Liver (tissue), 3 donors: ENCODE data around the gene SYNDIG1.

Experiments used
- ATF3 ChIP-seq: IDR thresholded peaks from 2 replicates; pipeline ENCODE4 v1.6.1; 2016; ENCODE audit warnings: antibody characterized with exemption
- EGR1 ChIP-seq, 2 donors: IDR thresholded peaks; 2 replicates each; pipeline ENCODE4 v1.6.1; 2016 to 2018; ENCODE audit warnings: antibody characterized with exemption in 2 of 2, low read depth in 2 of 2
- GABPA ChIP-seq, 2 donors: IDR thresholded peaks in 1 of 2; conservative IDR thresholded peaks in 1 of 2; 2 replicates each; pipeline ENCODE4 v1.6.1; 2016; ENCODE audit warnings: antibody characterized with exemption in 2 of 2, mild to moderate bottlenecking in 1 of 2, moderate library complexity in 1 of 2
- HNF4A ChIP-seq, 2 donors: conservative IDR thresholded peaks; 2 replicates each; pipeline ENCODE4 v1.6.1; 2016; ENCODE audit warnings: antibody characterized with exemption in 2 of 2, mild to moderate bottlenecking in 2 of 2
- JUND ChIP-seq, 2 donors: IDR thresholded peaks; 2 replicates each; pipeline ENCODE4 v1.6.1; 2016; ENCODE audit warnings: antibody characterized with exemption in 2 of 2
- MAX ChIP-seq: IDR thresholded peaks from 2 replicates; pipeline ENCODE4 v1.6.1; 2016; ENCODE audit warnings: antibody characterized with exemption
- RAD21 ChIP-seq, 2 donors: IDR thresholded peaks; 2 replicates each; pipeline ENCODE4 v1.6.1; 2016; ENCODE audit warnings: antibody characterized with exemption in 2 of 2, mild to moderate bottlenecking in 2 of 2
- RXRA ChIP-seq, 2 donors: IDR thresholded peaks; 2 replicates each; pipeline ENCODE4 v1.6.1; 2017 to 2018; ENCODE audit warnings: antibody characterized with exemption in 2 of 2, mild to moderate bottlenecking in 1 of 2
- SP1 ChIP-seq: IDR thresholded peaks from 2 replicates; pipeline ENCODE4 v1.6.1; 2018; ENCODE audit warnings: antibody characterized with exemption, mild to moderate bottlenecking
- TAF1 ChIP-seq: conservative IDR thresholded peaks from 2 replicates; pipeline ENCODE4 v1.6.1; 2016; ENCODE audit warnings: antibody characterized with exemption, mild to moderate bottlenecking
- YY1 ChIP-seq: IDR thresholded peaks from 2 replicates; pipeline ENCODE4 v1.6.1; 2016; ENCODE audit warnings: antibody characterized with exemption, mild to moderate bottlenecking
- ZBTB33 ChIP-seq: IDR thresholded peaks from 2 replicates; pipeline ENCODE4 v1.6.1; 2016; ENCODE audit warnings: antibody characterized with exemption
- TF ChIP-seq, protein P1 (sequence below): fragments of 150-350 bp; IDR thresholded peaks from 2 replicates; pipeline ENCODE4 v1.5.1; 2017; ENCODE audit warnings: improper control_type of control experiment, low read depth, low read length; ENCODE audit not compliant: missing input control
- TF ChIP-seq, protein P2 (sequence below): IDR thresholded peaks from 2 replicates; pipeline ENCODE4 v1.6.1; 2016; ENCODE audit warnings: antibody characterized with exemption, mild to moderate bottlenecking
- donor health status: healthy.
- donor health status: healthy.

GRCh38 chr20:24694157-24694726 is 224.8 kb downstream of the SYNDIG1 start:
- TF ChIP-seq, protein P1, sequence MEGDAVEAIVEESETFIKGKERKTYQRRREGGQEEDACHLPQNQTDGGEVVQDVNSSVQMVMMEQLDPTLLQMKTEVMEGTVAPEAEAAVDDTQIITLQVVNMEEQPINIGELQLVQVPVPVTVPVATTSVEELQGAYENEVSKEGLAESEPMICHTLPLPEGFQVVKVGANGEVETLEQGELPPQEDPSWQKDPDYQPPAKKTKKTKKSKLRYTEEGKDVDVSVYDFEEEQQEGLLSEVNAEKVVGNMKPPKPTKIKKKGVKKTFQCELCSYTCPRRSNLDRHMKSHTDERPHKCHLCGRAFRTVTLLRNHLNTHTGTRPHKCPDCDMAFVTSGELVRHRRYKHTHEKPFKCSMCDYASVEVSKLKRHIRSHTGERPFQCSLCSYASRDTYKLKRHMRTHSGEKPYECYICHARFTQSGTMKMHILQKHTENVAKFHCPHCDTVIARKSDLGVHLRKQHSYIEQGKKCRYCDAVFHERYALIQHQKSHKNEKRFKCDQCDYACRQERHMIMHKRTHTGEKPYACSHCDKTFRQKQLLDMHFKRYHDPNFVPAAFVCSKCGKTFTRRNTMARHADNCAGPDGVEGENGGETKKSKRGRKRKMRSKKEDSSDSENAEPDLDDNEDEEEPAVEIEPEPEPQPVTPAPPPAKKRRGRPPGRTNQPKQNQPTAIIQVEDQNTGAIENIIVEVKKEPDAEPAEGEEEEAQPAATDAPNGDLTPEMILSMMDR = no peak
- TF ChIP-seq ATF3 (no peak), GABPA (IDR thresholded peaks at IDR 0.05 in 1 of 2, conservative IDR thresholded peaks at IDR 0.05 in 1 of 2) (no peak), EGR1 (IDR thresholded peaks at IDR 0.05; ENCODE audit: low read depth in 2 of 2) (no peak), ZBTB33 (no peak), SP1 (no peak), HNF4A (conservative IDR thresholded peaks at IDR 0.05) (no peak), MAX (no peak), TAF1 (no peak), RAD21 (IDR thresholded peaks at IDR 0.05) (no peak), JUND (IDR thresholded peaks at IDR 0.05) (no peak), YY1 (no peak), RXRA (IDR thresholded peaks at IDR 0.05) (no peak)
- TF ChIP-seq, protein P2, sequence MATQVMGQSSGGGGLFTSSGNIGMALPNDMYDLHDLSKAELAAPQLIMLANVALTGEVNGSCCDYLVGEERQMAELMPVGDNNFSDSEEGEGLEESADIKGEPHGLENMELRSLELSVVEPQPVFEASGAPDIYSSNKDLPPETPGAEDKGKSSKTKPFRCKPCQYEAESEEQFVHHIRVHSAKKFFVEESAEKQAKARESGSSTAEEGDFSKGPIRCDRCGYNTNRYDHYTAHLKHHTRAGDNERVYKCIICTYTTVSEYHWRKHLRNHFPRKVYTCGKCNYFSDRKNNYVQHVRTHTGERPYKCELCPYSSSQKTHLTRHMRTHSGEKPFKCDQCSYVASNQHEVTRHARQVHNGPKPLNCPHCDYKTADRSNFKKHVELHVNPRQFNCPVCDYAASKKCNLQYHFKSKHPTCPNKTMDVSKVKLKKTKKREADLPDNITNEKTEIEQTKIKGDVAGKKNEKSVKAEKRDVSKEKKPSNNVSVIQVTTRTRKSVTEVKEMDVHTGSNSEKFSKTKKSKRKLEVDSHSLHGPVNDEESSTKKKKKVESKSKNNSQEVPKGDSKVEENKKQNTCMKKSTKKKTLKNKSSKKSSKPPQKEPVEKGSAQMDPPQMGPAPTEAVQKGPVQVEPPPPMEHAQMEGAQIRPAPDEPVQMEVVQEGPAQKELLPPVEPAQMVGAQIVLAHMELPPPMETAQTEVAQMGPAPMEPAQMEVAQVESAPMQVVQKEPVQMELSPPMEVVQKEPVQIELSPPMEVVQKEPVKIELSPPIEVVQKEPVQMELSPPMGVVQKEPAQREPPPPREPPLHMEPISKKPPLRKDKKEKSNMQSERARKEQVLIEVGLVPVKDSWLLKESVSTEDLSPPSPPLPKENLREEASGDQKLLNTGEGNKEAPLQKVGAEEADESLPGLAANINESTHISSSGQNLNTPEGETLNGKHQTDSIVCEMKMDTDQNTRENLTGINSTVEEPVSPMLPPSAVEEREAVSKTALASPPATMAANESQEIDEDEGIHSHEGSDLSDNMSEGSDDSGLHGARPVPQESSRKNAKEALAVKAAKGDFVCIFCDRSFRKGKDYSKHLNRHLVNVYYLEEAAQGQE = no peak
